ENCODE measurements around the gene C19orf81. TPM values are rescaled to one million over a fixed set of nuclear protein-coding genes. Genes with fewer than 3 reads are reported as not detected.
A peak's percentile ranks its signal among the peaks of the same experiment; 100 is the strongest.

The C19orf81 gene
- total and polyA plus RNA-seq, 2 of the 8 experiments (the other 6 are each of a cell fraction or from before 2014, with no cell fraction given), result 11.7 to 13.0 TPM

- Histone ChIP-seq H3K36me3 (ENCODE audit: control insufficient read depth in 2 of 4, insufficient read depth in 4 of 4, low read length in 3 of 4) (no peaks in the 10 kb centered on the region), H3K23me2 (ENCODE audit: low read depth, low read length) (peaks cover 14% of the 10 kb centered on the region), H3K18ac (ENCODE audit: extremely low read depth, low read length) (peak overlapping the region; percentile 97), H3K4me1 (replicated peaks in 1 of 4; ENCODE audit: control insufficient read depth in 3 of 4, insufficient read depth in 4 of 4, low read length in 3 of 4) (peaks cover 2 to 11% (median 6%) of the 10 kb centered on the region in 4 experiments; a peak in 6 of 7 replicates), H3K14ac (ENCODE audit: insufficient read length) (peak overlapping the region; percentile 4), H3K4me3 (ENCODE audit: extremely low read depth in 1 of 4, insufficient read depth in 2 of 4, low read depth in 3 of 4, low read length in 4 of 4) (peak overlapping the region; percentile 80 to 88 (median 84)), H2AK5ac (ENCODE audit: low read depth, low read length) (peak overlapping the region; percentile 45), H3K27ac (ENCODE audit: low read depth, low read length) (peak overlapping the region; percentile 87), H3K4ac (replicated peaks; ENCODE audit: insufficient read length, low read depth, low read length) (peak overlapping the region; percentile 98), H2BK12ac (ENCODE audit: low read depth, low read length) (peak overlapping the region; percentile 44; the same call in 1 of the 2 replicates), H3K79me2 (ENCODE audit: control insufficient read depth in 1 of 2, insufficient read depth in 2 of 2, low read length in 2 of 2) (no peaks in the 10 kb centered on the region), H4K91ac (replicated peaks; ENCODE audit: insufficient read length, low read length) (peak overlapping the region; percentile 99), H3K27me3 (replicated peaks in 1 of 4; ENCODE audit: control insufficient read depth in 3 of 4, extremely low read depth in 1 of 4, insufficient read depth in 3 of 4, low read length in 3 of 4) (no peaks in the 10 kb centered on the region; a peak in 3 of 7 replicates), H3K4me2 (ENCODE audit: insufficient read depth in 1 of 2, low read depth in 2 of 2, low read length in 2 of 2) (peak overlapping the region; percentile 96 to 97), H3K9ac (replicated peaks in 1 of 4; ENCODE audit: extremely low read depth in 1 of 4, low read depth in 3 of 4, low read length in 3 of 4) (peak overlapping the region; percentile 61 to 87 (median 84)), H2BK120ac (replicated peaks; ENCODE audit: low read depth, low read length) (no peak overlapping the region), H3K56ac (replicated peaks; ENCODE audit: insufficient read length, low read depth, low read length) (peak overlapping the region; percentile 87), H2BK20ac (ENCODE audit: low read length) (no peak overlapping the region), H2AFZ (ENCODE audit: low read length) (no peak overlapping the region), H4K5ac (ENCODE audit: insufficient read length, low read depth, low read length) (peak overlapping the region; percentile 97), H3K23ac (ENCODE audit: insufficient read length) (no peak overlapping the region), H2BK15ac (ENCODE audit: low read length) (peak overlapping the region; percentile 99; the same call in 1 of the 2 replicates), H2BK5ac (ENCODE audit: low read depth, low read length) (peak overlapping the region; percentile 95), H4K20me1 (replicated peaks in 1 of 2; ENCODE audit: control insufficient read depth in 1 of 2, insufficient read depth in 2 of 2, low read length in 2 of 2) (peaks cover 0 to 9% of the 10 kb centered on the region in 2 experiments), H4K8ac (ENCODE audit: extremely low read depth, insufficient read depth, low read length) (peak overlapping the region; percentile 90), H3K79me1 (ENCODE audit: low read depth, low read length) (no peaks in the 10 kb centered on the region), H3K9me3 (ENCODE audit: insufficient read depth in 2 of 2, low read depth in 1 of 2, low read length in 1 of 2) (no peaks in the 10 kb centered on the region)
- WGBS, 2 experiments (ENCODE audit: extremely low coverage in 1 of 2, insufficient coverage in 1 of 2, insufficient read length in 1 of 2, insufficient replicate concordance in 2 of 2, low coverage in 1 of 2, low lambda C conversion rate in 2 of 2, missing lambda C conversion rate in 1 of 2), result 2% methylated on average over 45 of the region's 67 CpGs; no CpG with 5 or more reads in 1 of the 2 experiments
- FAIRE-seq (peak; percentile 58), DNase-seq (ENCODE audit: low read depth in 1 of 2, low spot score in 2 of 2) (peak; percentile 65 to 95)
- ChIA-PET CTCF (ENCODE audit: partially characterized antibody) (no interaction called here), POLR2A (ENCODE audit: partially characterized antibody) (no interaction called here)
- TF ChIP-seq SIN3A (conservative IDR thresholded peaks at IDR 0.05 in 1 of 2, IDR thresholded peaks at IDR 0.05 in 1 of 2; ENCODE audit: low read depth in 1 of 2, low read length in 2 of 2) (peak in 1 of 2 experiments; percentile 22; a peak in 1 of 4 replicates), TEAD4 (IDR thresholded peaks at IDR 0.05; ENCODE audit: low read depth, low read length) (no peak), SIX5 (IDR thresholded peaks at IDR 0.05; ENCODE audit: low read depth, low read length) (no peak), BCL11A (IDR thresholded peaks at IDR 0.05; ENCODE audit: low read depth in 2 of 2, low read length in 2 of 2) (no peak), CEBPB (IDR thresholded peaks at IDR 0.05; ENCODE audit: low read depth, low read length) (no peak)
- TF ChIP-seq, protein P1, sequence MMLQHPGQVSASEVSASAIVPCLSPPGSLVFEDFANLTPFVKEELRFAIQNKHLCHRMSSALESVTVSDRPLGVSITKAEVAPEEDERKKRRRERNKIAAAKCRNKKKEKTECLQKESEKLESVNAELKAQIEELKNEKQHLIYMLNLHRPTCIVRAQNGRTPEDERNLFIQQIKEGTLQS (IDR thresholded peaks at IDR 0.05; ENCODE audit: insufficient read depth, low read depth, low read length), result no peak
Observed at GRCh38 chr19:50658441-50659317, 9.4 kb downstream of the C19orf81 start.
